DND-41 (cell line): ENCODE measurements around the gene EPB41L2.

ENCODE experiments used
- ATAC-seq: fragments of 200-7000 bp; cut with Tn5 transposase; 3 replicates; pipeline ENCODE4 v1.9.1; 2021; ENCODE audit warnings: low read depth; ENCODE audit not compliant: insufficient read depth
- DNase-seq: peaks from one replicate; pipeline ENCODE4 v3.0.0-alpha.2; 2020
- H2AFZ ChIP-seq: 2 replicates; pipeline ENCODE4 v1.6.0; 2012; ENCODE audit warnings: low read depth, low read length
- H3K27ac ChIP-seq: 2 replicates; pipeline ENCODE4 v1.5.1; 2012; ENCODE audit warnings: low read length, inconsistent platforms
- H3K27me3 ChIP-seq: fragments of 200-600 bp; sonication (generic); 2 replicates; pipeline ENCODE4 v1.6.0; 2012; ENCODE audit warnings: low read length, mild to moderate bottlenecking, inconsistent platforms; ENCODE audit not compliant: insufficient read depth, poor library complexity
- H3K36me3 ChIP-seq: 2 replicates; pipeline ENCODE4 v1.5.1; 2012; ENCODE audit warnings: low read length, inconsistent platforms; ENCODE audit not compliant: insufficient read depth
- H3K4me1 ChIP-seq: 2 replicates; pipeline ENCODE4 v1.5.1; 2012; ENCODE audit warnings: mild to moderate bottlenecking, low read length; ENCODE audit not compliant: insufficient read depth
- H3K4me2 ChIP-seq: 2 replicates; pipeline ENCODE4 v1.6.0; 2012; ENCODE audit warnings: mild to moderate bottlenecking, moderate library complexity, low read length, inconsistent platforms; ENCODE audit not compliant: insufficient read depth
- H3K4me3 ChIP-seq, 2 experiments: fragments of 200-600 bp in 1 of 2; shearing (Covaris generic) in 1 of 2; 2 replicates each; pipeline ENCODE4 v1.5.1; 2012 to 2016; ENCODE audit warnings: inconsistent platforms in 2 of 2, low read length in 2 of 2, mild to moderate bottlenecking in 2 of 2, low read depth in 1 of 2, moderate library complexity in 1 of 2
- H3K79me2 ChIP-seq: 2 replicates; pipeline ENCODE4 v1.6.0; 2012; ENCODE audit warnings: low read length, inconsistent platforms; ENCODE audit not compliant: insufficient read depth
- H3K9ac ChIP-seq: 2 replicates; pipeline ENCODE4 v1.6.0; 2012; ENCODE audit warnings: low read depth, mild to moderate bottlenecking, inconsistent platforms, low read length, moderate library complexity
- H3K9me3 ChIP-seq: 2 replicates; pipeline ENCODE4 v1.5.1; 2012; ENCODE audit warnings: low read length, moderate library complexity, mild to moderate bottlenecking, inconsistent platforms; ENCODE audit not compliant: insufficient read depth, severe bottlenecking
- H4K20me1 ChIP-seq: 2 replicates; pipeline ENCODE4 v1.6.0; 2012; ENCODE audit warnings: low read length; ENCODE audit not compliant: insufficient read depth
- EZH2 ChIP-seq: IDR thresholded peaks from 3 replicates; pipeline ENCODE4 v1.6.1; 2012; ENCODE audit warnings: borderline replicate concordance, low read depth, mild to moderate bottlenecking, moderate library complexity, low read length, inconsistent platforms; ENCODE audit not compliant: severe bottlenecking
- TF ChIP-seq, protein P1 (sequence below): IDR thresholded peaks from 2 replicates; pipeline ENCODE4 v1.5.1; 2012; ENCODE audit warnings: borderline replicate concordance, low read length, moderate library complexity, mild to moderate bottlenecking; ENCODE audit not compliant: poor library complexity, severe bottlenecking; ENCODE audit errors: extremely low read depth

Gene EPB41L2

DNA sequence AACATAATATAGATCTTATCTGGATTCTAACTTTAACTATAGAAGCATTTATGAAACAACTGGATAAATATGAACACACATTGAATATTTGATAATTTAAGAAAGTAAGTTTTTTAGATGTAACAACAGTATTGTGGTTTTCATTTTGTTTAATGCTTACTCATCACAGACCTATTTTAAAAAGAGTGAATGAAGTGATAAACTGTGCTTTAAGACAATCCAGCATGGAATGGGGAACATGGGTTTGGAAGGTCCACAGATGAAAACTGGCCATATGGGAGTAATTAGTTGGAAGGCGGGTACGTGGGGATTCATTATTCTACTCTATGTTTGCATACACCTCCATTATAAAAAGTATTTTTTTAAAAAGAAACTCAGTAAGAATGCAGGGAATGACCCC is 21.2 kb downstream of the EPB41L2 start:
- Histone ChIP-seq H3K4me1 (no peaks in the 10 kb centered on the region), H3K36me3 (no peaks in the 10 kb centered on the region), H3K9me3 (no peaks in the 10 kb centered on the region), H3K79me2 (peaks cover 92% of the 10 kb centered on the region), H4K20me1 (peaks cover 12% of the 10 kb centered on the region; the same call in 1 of the 2 replicates), H3K27me3 (no peaks in the 10 kb centered on the region), H3K4me2 (no peak overlapping the region), H3K9ac (no peak overlapping the region), H2AFZ (no peak overlapping the region), H3K4me3 (no peak overlapping the region), H3K27ac (no peak overlapping the region)
- ATAC-seq (no peak), DNase-seq (no peak)
- no peak for TF ChIP-seq EZH2
- TF ChIP-seq, protein P1, sequence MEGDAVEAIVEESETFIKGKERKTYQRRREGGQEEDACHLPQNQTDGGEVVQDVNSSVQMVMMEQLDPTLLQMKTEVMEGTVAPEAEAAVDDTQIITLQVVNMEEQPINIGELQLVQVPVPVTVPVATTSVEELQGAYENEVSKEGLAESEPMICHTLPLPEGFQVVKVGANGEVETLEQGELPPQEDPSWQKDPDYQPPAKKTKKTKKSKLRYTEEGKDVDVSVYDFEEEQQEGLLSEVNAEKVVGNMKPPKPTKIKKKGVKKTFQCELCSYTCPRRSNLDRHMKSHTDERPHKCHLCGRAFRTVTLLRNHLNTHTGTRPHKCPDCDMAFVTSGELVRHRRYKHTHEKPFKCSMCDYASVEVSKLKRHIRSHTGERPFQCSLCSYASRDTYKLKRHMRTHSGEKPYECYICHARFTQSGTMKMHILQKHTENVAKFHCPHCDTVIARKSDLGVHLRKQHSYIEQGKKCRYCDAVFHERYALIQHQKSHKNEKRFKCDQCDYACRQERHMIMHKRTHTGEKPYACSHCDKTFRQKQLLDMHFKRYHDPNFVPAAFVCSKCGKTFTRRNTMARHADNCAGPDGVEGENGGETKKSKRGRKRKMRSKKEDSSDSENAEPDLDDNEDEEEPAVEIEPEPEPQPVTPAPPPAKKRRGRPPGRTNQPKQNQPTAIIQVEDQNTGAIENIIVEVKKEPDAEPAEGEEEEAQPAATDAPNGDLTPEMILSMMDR = no peak

DNA sequence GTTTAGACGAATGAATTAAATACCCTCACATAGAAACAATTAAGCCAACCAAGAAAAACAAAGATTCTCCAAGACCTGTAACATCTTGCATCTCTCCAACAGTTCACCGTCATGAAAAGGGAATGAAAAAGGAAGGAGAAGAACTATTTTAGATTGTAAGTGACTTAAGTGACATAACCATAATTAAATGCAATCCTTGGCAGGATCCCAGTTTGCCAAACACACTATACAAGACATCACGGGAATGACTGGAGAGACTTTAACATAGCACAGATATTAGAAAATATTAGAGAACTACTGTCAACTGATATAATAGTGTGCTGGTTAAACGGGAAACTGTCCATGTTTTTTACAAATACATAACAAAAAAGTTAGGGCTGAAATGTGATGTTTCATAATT is 22.2 kb downstream of the EPB41L2 start:
- no peak overlapping the region for H3K4me2 ChIP-seq
- H3K79me2 ChIP-seq = peaks cover 92% of the 10 kb centered on the region
- H3K4me1 ChIP-seq = no peaks in the 10 kb centered on the region

DNA sequence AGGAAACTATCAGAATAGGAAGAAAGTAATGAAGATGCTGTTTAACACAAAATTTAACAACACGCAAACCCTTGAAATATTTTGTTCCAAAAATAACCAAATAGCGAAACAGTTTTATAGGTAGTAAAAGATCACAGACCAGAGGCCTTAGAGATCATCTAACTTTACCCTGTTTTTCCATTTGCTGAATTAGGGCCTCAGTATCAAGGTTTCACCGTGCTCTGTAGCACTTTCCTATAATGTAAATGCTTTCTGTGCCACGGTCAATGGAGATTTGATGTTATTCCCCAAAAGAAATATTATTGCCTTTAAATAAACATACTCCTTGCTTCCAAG is 23.7 kb downstream of the EPB41L2 start:
- no peaks in the 10 kb centered on the region for H3K4me1 ChIP-seq
- H3K79me2 ChIP-seq = peaks cover 93% of the 10 kb centered on the region
- H3K27ac ChIP-seq = no peak overlapping the region
- DNase-seq = no peak
- ATAC-seq = no peak
- H2AFZ ChIP-seq = no peak overlapping the region
- no peak overlapping the region for H3K4me3 ChIP-seq
- TF ChIP-seq, protein P1 = no peak
- TF ChIP-seq EZH2 = no peak
- H3K27me3 ChIP-seq = no peaks in the 10 kb centered on the region
- H3K4me2 ChIP-seq = no peak overlapping the region
- H3K9ac ChIP-seq = no peak overlapping the region
- peaks cover 5% of the 10 kb centered on the region; the same call in 1 of the 2 replicates for H4K20me1 ChIP-seq
- H3K9me3 ChIP-seq = no peaks in the 10 kb centered on the region
- no peaks in the 10 kb centered on the region for H3K36me3 ChIP-seq

More for the DNA sequence above, 22.2 kb downstream of the EPB41L2 start:
- Histone ChIP-seq H3K4me3 (no peak overlapping the region), H3K27ac (no peak overlapping the region), H3K27me3 (no peaks in the 10 kb centered on the region), H3K9me3 (no peaks in the 10 kb centered on the region), H2AFZ (no peak overlapping the region), H4K20me1 (peaks cover 10% of the 10 kb centered on the region; the same call in 1 of the 2 replicates), H3K9ac (no peak overlapping the region), H3K36me3 (no peaks in the 10 kb centered on the region)
- no peak for DNase-seq
- no peak for ATAC-seq
- TF ChIP-seq, protein P1 = no peak
- TF ChIP-seq EZH2 = no peak
